Astrocyte (in vitro differentiated cells and primary cell): ENCODE results near the gene SACS.
"Not testable (repeated sequence)": the region's sequence is repeated elsewhere in the genome, so short reads cannot be mapped to it uniquely, and the experiment has no call there.

Experiments used
- CTCF ChIP-seq: IDR thresholded peaks from 2 replicates; pipeline ENCODE4 v1.5.1; 2011; ENCODE audit warnings: low read depth, mild to moderate bottlenecking, inconsistent platforms, low read length, moderate library complexity; ENCODE audit not compliant: insufficient read depth
- EZH2 ChIP-seq: IDR thresholded peaks from 2 replicates; pipeline ENCODE4 v1.6.1; 2012; ENCODE audit warnings: mild to moderate bottlenecking, low read length, inconsistent platforms; ENCODE audit not compliant: insufficient read depth

GRCh38 chr13:23401156-23401555, 32.3 kb downstream of the SACS start:
- TF ChIP-seq EZH2, CTCF: not testable (repeated sequence)
